Esophagus squamous epithelium (tissue), 4 donors: Measurements from ENCODE around the gene TIMM22.

ENCODE experiments used
- CTCF ChIP-seq, 6 experiments: fragments of 450-650 bp in 4 of 6; fragments of 200-600 bp in 2 of 6; sonication (generic) in 2 of 6; IDR thresholded peaks; one replicate each; pipeline ENCODE4 v1.5.1; 2016 to 2019; ENCODE audit warnings: antibody characterized with exemption in 6 of 6, mild to moderate bottlenecking in 4 of 6, moderate library complexity in 4 of 6
- POLR2A ChIP-seq, 4 donors: fragments of 450-650 bp; IDR thresholded peaks; one replicate each; pipeline ENCODE4 v1.6.1; 2017; ENCODE audit warnings: antibody characterized with exemption in 4 of 4, mild to moderate bottlenecking in 4 of 4, moderate library complexity in 3 of 4

GRCh38 chr17:1010086-1010450 is 13.1 kb downstream of the TIMM22 start:
- TF ChIP-seq CTCF (IDR thresholded peaks at IDR 0.05): no peak
- TF ChIP-seq POLR2A (IDR thresholded peaks at IDR 0.05): no peak
